DMS 273 (cell line): ENCODE measurements around the gene FAM120B.
"Not testable (repeated sequence)": the region's sequence is repeated elsewhere in the genome, so short reads cannot be mapped to it uniquely, and the experiment has no call there.

ENCODE experiments used
- DNase-seq: peaks from one replicate; lab custom pipeline; 2025; ENCODE audit not compliant: unreplicated experiment; lab: John Stamatoyannopoulos, UW

Gene FAM120B

GRCh38 chr6:170355190-170355589, 48.6 kb downstream of the FAM120B start:
- not testable (repeated sequence) for DNase-seq

- no peak for DNase-seq
These were observed 49.1 kb downstream of the FAM120B start for GRCh38 chr6:170355661-170356060.

- DNase-seq, result no peak
These were observed 51.3 kb downstream of the FAM120B start for GRCh38 chr6:170357812-170358211.

GRCh38 chr6:170358496-170358895, 51.9 kb downstream of the FAM120B start:
- peak; percentile 44 for DNase-seq

- no peak for DNase-seq
These were observed 53.9 kb downstream of the FAM120B start for GRCh38 chr6:170360476-170360875.

- DNase-seq, result no peak
These were observed 54.8 kb downstream of the FAM120B start for GRCh38 chr6:170361335-170361734.

- DNase-seq, result no peak
These were observed 55.6 kb downstream of the FAM120B start for GRCh38 chr6:170362121-170362520.

- no peak for DNase-seq
These were observed 56.7 kb downstream of the FAM120B start for GRCh38 chr6:170363255-170363654.

- DNase-seq, result no peak
These were observed 58.6 kb downstream of the FAM120B start for GRCh38 chr6:170365121-170365520.

- DNase-seq, result no peak
These were observed 59.0 kb downstream of the FAM120B start for GRCh38 chr6:170365593-170365992.

GRCh38 chr6:170366248-170366960, 59.8 kb downstream of the FAM120B start:
- DNase-seq, result no peak

- DNase-seq, result peak; percentile 7
These were observed 60.7 kb downstream of the FAM120B start for GRCh38 chr6:170367241-170367640.

- no peak for DNase-seq
These were observed 62.0 kb downstream of the FAM120B start for GRCh38 chr6:170368544-170368943.

- DNase-seq, result no peak
These were observed 62.8 kb downstream of the FAM120B start for GRCh38 chr6:170369403-170369802.

GRCh38 chr6:170370416-170370815, 63.9 kb downstream of the FAM120B start:
- no peak for DNase-seq

GRCh38 chr6:170371080-170371479, 64.5 kb downstream of the FAM120B start:
- DNase-seq, result no peak

- DNase-seq, result no peak
These were observed 65.0 kb downstream of the FAM120B start for GRCh38 chr6:170371588-170371987.

GRCh38 chr6:170372380-170373325, 66.1 kb downstream of the FAM120B start:
- no peak for DNase-seq

GRCh38 chr6:170374571-170375444, 68.2 kb downstream of the FAM120B start:
- no peak for DNase-seq

GRCh38 chr6:170375661-170376060, 69.1 kb downstream of the FAM120B start:
- no peak for DNase-seq

GRCh38 chr6:170376386-170377043, 70.0 kb downstream of the FAM120B start:
- DNase-seq, result peak; percentile 7
